ENCODE results near the gene SPPL3.

DNA sequence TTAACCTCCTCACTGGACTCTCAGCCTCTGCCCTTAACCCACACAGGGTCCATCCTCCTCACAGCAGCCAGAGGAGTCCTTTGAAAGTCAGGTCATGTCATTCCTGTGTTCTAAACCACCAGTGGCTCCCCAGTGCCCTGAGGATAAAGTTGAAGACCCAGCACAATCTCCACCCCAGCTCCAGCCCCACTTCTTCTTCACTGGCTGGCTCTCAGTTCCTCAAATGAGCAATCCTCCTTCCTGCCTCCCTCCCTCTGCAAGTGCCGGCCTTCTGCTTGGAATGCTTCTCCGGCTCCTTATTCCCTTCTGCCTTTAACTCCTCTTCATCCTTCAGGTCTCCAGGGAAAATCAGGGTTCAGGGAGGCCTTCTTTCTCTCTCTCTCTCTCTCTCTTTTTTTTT lies 32.0 kb upstream of the SPPL3 start:
- TF ChIP-seq ZNF174 (tag by site-specific recombination; IDR thresholded peaks at IDR 0.05) (no peak), ZBTB7A (tag by site-specific recombination; IDR thresholded peaks at IDR 0.05; ENCODE audit: low read depth) (no peak), ZNF266 (tag by site-specific recombination; IDR thresholded peaks at IDR 0.05; ENCODE audit: low read depth) (no peak), ZNF677 (tag by site-specific recombination; IDR thresholded peaks at IDR 0.05) (no peak), YY1 (tag by site-specific recombination; IDR thresholded peaks at IDR 0.05) (no peak), REPIN1 (tag by site-specific recombination; IDR thresholded peaks at IDR 0.05; ENCODE audit: low read depth) (no peak), ZNF354C (tag by site-specific recombination; IDR thresholded peaks at IDR 0.05; ENCODE audit: borderline replicate concordance, low read depth) (no peak), SETDB1 (IDR thresholded peaks at IDR 0.05; ENCODE audit: insufficient read length, low read length) (no peak), ZFP41 (tag by site-specific recombination; IDR thresholded peaks at IDR 0.05; ENCODE audit: borderline replicate concordance) (no peak), ZNF561 (tag by site-specific recombination; IDR thresholded peaks at IDR 0.05; ENCODE audit: borderline replicate concordance) (no peak)
- TF ChIP-seq, protein P1, sequence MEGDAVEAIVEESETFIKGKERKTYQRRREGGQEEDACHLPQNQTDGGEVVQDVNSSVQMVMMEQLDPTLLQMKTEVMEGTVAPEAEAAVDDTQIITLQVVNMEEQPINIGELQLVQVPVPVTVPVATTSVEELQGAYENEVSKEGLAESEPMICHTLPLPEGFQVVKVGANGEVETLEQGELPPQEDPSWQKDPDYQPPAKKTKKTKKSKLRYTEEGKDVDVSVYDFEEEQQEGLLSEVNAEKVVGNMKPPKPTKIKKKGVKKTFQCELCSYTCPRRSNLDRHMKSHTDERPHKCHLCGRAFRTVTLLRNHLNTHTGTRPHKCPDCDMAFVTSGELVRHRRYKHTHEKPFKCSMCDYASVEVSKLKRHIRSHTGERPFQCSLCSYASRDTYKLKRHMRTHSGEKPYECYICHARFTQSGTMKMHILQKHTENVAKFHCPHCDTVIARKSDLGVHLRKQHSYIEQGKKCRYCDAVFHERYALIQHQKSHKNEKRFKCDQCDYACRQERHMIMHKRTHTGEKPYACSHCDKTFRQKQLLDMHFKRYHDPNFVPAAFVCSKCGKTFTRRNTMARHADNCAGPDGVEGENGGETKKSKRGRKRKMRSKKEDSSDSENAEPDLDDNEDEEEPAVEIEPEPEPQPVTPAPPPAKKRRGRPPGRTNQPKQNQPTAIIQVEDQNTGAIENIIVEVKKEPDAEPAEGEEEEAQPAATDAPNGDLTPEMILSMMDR (tag by site-specific recombination; IDR thresholded peaks at IDR 0.05), result no peak
- TF ChIP-seq, protein P2, sequence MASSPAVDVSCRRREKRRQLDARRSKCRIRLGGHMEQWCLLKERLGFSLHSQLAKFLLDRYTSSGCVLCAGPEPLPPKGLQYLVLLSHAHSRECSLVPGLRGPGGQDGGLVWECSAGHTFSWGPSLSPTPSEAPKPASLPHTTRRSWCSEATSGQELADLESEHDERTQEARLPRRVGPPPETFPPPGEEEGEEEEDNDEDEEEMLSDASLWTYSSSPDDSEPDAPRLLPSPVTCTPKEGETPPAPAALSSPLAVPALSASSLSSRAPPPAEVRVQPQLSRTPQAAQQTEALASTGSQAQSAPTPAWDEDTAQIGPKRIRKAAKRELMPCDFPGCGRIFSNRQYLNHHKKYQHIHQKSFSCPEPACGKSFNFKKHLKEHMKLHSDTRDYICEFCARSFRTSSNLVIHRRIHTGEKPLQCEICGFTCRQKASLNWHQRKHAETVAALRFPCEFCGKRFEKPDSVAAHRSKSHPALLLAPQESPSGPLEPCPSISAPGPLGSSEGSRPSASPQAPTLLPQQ (tag by site-specific recombination; IDR thresholded peaks at IDR 0.05), result no peak
- TF ChIP-seq, protein P3, sequence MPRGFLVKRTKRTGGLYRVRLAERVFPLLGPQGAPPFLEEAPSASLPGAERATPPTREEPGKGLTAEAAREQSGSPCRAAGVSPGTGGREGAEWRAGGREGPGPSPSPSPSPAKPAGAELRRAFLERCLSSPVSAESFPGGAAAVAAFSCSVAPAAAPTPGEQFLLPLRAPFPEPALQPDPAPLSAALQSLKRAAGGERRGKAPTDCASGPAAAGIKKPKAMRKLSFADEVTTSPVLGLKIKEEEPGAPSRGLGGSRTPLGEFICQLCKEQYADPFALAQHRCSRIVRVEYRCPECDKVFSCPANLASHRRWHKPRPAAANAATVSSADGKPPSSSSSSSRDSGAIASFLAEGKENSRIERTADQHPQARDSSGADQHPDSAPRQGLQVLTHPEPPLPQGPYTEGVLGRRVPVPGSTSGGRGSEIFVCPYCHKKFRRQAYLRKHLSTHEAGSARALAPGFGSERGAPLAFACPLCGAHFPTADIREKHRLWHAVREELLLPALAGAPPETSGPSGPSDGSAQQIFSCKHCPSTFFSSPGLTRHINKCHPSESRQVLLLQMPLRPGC (tag by site-specific recombination; IDR thresholded peaks at IDR 0.05), result no peak

All from HEK293 (cell line).